GM12878 (cell line): ENCODE measurements around the gene TBC1D23.

Experiments
- CTCF ChIP-seq, 3 experiments: IDR thresholded peaks in 2 of 3; conservative IDR thresholded peaks in 1 of 3; 2 replicates each; pipeline ENCODE4 v1.5.1; 2011; ENCODE audit warnings: low read depth in 3 of 3, low read length in 3 of 3, mild to moderate bottlenecking in 3 of 3, control low read depth in 2 of 3, moderate library complexity in 2 of 3, inconsistent platforms in 1 of 3, mixed read lengths in 1 of 3; ENCODE audit not compliant: control insufficient read depth in 2 of 3, insufficient read depth in 1 of 3; ENCODE audit errors: extremely low read depth in 1 of 3
- MAX ChIP-seq: IDR thresholded peaks from 2 replicates; pipeline ENCODE4 v1.6.1; 2012; ENCODE audit warnings: low read depth, low read length, improper control_type of control experiment
- NFXL1 ChIP-seq: fragments of 450-650 bp; IDR thresholded peaks from 2 replicates; pipeline ENCODE4 v1.6.1; 2017; ENCODE audit warnings: antibody characterized with exemption, mild to moderate bottlenecking, borderline replicate concordance
- POLR2A ChIP-seq: IDR thresholded peaks from 2 replicates; pipeline ENCODE4 v1.6.1; 2011; ENCODE audit warnings: low read depth, mild to moderate bottlenecking, low read length
- RAD21 ChIP-seq: IDR thresholded peaks from 2 replicates; pipeline ENCODE4 v1.6.1; 2011; ENCODE audit warnings: mild to moderate bottlenecking, low read depth, low read length, moderate library complexity; ENCODE audit not compliant: insufficient read depth
- SMC3 ChIP-seq: IDR thresholded peaks from 2 replicates; pipeline ENCODE4 v1.6.1; 2011; ENCODE audit warnings: low read length, improper control_type of control experiment, borderline replicate concordance
- USF1 ChIP-seq: IDR thresholded peaks from 2 replicates; pipeline ENCODE4 v1.6.1; 2011; ENCODE audit warnings: borderline replicate concordance, low read depth, mild to moderate bottlenecking, moderate library complexity, mixed read lengths, low read length; ENCODE audit not compliant: insufficient read depth; ENCODE audit errors: extremely low read length

GRCh38 chr3:100289339-100289738, 28.5 kb downstream of the TBC1D23 start:
- TF ChIP-seq MAX (no peak), CTCF (IDR thresholded peaks at IDR 0.05 in 2 of 3, conservative IDR thresholded peaks at IDR 0.05 in 1 of 3; ENCODE audit: control insufficient read depth in 2 of 3, extremely low read depth in 1 of 3, insufficient read depth in 1 of 3, low read depth in 3 of 3, low read length in 3 of 3) (no peak), USF1 (no peak), RAD21 (no peak), NFXL1 (no peak), SMC3 (no peak), POLR2A (no peak)
